HL-60 (cell line): ENCODE results near the gene GNAL.

Source experiments
- GABPA ChIP-seq: IDR thresholded peaks from 2 replicates; pipeline ENCODE4 v1.6.1; 2012; ENCODE audit warnings: low read depth
- POLR2AphosphoS5 ChIP-seq: IDR thresholded peaks from 2 replicates; pipeline ENCODE4 v1.6.1; 2012; ENCODE audit warnings: low read depth
- TF ChIP-seq, protein P1 (sequence below): IDR thresholded peaks from one replicate; pipeline ENCODE4 v1.5.1; 2011; ENCODE audit warnings: low read length, control low read depth, inconsistent platforms; ENCODE audit not compliant: insufficient read depth
- TF ChIP-seq, protein P2 (sequence below): IDR thresholded peaks from 2 replicates; pipeline ENCODE4 v1.6.1; 2012; ENCODE audit warnings: low read depth; ENCODE audit not compliant: insufficient replicate concordance

DNA sequence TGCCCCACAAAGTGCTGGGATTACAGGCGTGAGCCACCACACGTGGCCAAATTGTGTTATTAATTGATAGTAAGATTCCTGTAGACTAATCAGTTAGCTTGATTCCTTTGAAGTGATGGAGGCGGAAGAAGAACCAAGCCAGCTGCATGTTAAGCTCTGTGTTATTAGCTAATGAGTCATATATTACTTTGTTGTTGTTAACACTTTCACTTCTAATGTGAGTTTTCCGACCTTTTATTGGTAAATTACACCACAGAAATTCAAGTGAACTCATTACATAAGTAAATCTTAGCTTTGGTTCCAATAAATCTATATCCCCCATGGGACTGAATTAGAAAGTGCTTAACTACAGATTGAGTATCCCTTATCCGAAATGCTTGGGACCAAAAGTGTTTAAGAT is 182.4 kb downstream of the GNAL start:
- TF ChIP-seq, protein P1, sequence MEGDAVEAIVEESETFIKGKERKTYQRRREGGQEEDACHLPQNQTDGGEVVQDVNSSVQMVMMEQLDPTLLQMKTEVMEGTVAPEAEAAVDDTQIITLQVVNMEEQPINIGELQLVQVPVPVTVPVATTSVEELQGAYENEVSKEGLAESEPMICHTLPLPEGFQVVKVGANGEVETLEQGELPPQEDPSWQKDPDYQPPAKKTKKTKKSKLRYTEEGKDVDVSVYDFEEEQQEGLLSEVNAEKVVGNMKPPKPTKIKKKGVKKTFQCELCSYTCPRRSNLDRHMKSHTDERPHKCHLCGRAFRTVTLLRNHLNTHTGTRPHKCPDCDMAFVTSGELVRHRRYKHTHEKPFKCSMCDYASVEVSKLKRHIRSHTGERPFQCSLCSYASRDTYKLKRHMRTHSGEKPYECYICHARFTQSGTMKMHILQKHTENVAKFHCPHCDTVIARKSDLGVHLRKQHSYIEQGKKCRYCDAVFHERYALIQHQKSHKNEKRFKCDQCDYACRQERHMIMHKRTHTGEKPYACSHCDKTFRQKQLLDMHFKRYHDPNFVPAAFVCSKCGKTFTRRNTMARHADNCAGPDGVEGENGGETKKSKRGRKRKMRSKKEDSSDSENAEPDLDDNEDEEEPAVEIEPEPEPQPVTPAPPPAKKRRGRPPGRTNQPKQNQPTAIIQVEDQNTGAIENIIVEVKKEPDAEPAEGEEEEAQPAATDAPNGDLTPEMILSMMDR = no peak
- TF ChIP-seq POLR2AphosphoS5 (no peak), GABPA (no peak)
- TF ChIP-seq, protein P2, sequence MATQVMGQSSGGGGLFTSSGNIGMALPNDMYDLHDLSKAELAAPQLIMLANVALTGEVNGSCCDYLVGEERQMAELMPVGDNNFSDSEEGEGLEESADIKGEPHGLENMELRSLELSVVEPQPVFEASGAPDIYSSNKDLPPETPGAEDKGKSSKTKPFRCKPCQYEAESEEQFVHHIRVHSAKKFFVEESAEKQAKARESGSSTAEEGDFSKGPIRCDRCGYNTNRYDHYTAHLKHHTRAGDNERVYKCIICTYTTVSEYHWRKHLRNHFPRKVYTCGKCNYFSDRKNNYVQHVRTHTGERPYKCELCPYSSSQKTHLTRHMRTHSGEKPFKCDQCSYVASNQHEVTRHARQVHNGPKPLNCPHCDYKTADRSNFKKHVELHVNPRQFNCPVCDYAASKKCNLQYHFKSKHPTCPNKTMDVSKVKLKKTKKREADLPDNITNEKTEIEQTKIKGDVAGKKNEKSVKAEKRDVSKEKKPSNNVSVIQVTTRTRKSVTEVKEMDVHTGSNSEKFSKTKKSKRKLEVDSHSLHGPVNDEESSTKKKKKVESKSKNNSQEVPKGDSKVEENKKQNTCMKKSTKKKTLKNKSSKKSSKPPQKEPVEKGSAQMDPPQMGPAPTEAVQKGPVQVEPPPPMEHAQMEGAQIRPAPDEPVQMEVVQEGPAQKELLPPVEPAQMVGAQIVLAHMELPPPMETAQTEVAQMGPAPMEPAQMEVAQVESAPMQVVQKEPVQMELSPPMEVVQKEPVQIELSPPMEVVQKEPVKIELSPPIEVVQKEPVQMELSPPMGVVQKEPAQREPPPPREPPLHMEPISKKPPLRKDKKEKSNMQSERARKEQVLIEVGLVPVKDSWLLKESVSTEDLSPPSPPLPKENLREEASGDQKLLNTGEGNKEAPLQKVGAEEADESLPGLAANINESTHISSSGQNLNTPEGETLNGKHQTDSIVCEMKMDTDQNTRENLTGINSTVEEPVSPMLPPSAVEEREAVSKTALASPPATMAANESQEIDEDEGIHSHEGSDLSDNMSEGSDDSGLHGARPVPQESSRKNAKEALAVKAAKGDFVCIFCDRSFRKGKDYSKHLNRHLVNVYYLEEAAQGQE = no peak
